Activated CD4-positive, alpha-beta T cell treated with anti-CD3 and anti-CD28 coated beads for 1 hour (primary cell): ENCODE results near the gene EPO.
"Not testable (repeated sequence)": the region's sequence is repeated elsewhere in the genome, so short reads cannot be mapped to it uniquely, and the experiment has no call there.

Experiments
- DNase-seq: peaks from one replicate; pipeline ENCODE4 v3.0.0-alpha.2; 2020

The EPO gene

GRCh38 chr7:100705753-100706671 lies 14.3 kb upstream of the EPO start, which contains the start of gene POP7:
Gene POP7 (plus strand): TSS chr7:100706121. CDS start chr7:100706831, 710 bp downstream.
- peak; percentile 97 for DNase-seq

GRCh38 chr7:100706672-100707311 lies 13.5 kb upstream of the EPO start:
- DNase-seq = no peak

GRCh38 chr7:100708395-100708794 lies 11.9 kb upstream of the EPO start:
- DNase-seq = no peak

- DNase-seq = no peak
Observed at GRCh38 chr7:100710452-100710851, 9.8 kb upstream of the EPO start.

DNA sequence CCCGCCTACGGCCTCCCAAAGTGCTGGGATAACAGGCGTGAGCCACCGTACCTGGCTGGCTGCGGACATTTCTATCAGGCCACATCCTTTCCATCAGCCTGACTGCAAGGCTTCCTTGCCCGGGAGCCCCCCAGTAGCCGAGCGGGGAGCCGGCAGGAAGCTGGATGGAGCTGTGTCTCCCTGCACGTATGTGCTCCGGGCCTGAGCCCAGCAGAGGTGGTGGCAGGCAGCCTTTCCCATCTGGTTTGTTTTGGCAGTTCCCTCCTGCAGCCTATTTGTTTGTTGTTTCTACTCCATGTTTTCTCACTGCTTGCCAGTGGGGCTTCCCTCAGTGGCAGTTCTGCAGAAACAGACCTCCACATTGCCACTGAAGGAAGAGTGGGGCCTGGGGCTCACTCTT lies 8.9 kb upstream of the EPO start:
- no peak for DNase-seq

- DNase-seq = no peak
Observed at GRCh38 chr7:100714725-100715124, 5.5 kb upstream of the EPO start.

DNA sequence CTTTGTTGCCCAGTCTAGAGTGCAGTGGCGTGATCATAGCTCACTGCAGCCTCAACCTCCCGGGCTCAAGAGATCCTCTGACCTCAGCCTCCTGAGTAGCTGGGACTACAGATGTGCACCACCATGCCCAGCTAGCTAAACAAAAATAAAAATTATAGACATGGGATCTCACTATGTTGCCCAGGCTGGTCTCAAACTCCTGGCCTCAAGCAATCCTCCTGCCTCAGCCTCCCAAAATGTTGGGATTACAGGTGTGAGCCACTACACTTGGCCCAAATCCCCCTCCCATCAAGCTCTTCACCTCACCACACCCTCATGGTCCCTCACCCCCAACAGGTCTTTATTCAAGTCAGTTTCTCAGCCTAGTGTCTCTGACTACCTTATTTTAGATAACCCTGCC lies 3.2 kb upstream of the EPO start:
- DNase-seq = not testable (repeated sequence)

DNA sequence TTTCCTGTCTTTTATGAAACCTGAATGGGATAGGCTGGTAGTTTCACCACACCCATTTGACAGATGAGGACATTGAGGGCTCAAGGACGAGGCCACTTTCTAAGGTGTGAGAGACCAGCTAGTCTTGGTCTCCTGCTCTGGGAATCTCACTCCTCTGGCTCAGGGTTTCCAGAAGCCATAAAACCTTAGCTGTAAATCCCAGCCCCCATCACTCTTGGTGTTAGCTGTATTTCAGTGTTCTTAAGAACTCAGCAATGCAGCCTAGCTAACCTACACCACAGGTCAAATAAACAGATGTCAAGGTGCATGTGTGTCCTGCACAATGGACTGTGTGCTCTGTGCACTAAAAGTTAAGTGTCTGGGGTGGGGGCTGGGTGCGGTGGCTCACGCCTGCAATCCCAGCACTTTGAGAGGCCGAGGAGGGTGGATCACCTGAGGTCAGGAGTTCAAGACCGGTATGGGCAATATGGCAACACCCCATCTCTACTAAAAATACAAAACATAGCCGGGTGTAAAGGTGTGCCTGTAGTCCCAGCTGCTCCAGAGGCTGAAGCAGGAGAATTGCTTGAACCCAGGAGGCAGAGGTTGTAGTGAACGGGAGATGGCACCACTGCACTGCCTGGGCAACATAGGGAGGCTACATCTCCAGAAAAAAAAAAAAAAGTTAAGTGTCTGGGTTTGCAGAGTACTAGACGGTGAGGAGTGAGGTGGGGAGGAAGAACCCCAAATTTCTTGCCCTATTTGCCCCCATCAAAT lies 567 bp upstream of the EPO start:
- DNase-seq = no peak

DNA sequence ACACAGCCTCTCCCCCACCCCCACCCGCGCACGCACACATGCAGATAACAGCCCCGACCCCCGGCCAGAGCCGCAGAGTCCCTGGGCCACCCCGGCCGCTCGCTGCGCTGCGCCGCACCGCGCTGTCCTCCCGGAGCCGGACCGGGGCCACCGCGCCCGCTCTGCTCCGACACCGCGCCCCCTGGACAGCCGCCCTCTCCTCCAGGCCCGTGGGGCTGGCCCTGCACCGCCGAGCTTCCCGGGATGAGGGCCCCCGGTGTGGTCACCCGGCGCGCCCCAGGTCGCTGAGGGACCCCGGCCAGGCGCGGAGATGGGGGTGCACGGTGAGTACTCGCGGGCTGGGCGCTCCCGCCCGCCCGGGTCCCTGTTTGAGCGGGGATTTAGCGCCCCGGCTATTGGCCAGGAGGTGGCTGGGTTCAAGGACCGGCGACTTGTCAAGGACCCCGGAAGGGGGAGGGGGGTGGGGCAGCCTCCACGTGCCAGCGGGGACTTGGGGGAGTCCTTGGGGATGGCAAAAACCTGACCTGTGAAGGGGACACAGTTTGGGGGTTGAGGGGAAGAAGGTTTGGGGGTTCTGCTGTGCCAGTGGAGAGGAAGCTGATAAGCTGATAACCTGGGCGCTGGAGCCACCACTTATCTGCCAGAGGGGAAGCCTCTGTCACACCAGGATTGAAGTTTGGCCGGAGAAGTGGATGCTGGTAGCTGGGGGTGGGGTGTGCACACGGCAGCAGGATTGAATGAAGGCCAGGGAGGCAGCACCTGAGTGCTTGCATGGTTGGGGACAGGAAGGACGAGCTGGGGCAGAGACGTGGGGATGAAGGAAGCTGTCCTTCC lies 620 bp downstream of the EPO start:
- no peak for DNase-seq

DNA sequence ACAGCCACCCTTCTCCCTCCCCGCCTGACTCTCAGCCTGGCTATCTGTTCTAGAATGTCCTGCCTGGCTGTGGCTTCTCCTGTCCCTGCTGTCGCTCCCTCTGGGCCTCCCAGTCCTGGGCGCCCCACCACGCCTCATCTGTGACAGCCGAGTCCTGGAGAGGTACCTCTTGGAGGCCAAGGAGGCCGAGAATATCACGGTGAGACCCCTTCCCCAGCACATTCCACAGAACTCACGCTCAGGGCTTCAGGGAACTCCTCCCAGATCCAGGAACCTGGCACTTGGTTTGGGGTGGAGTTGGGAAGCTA lies 1.2 kb downstream of the EPO start:
- DNase-seq = no peak

DNA sequence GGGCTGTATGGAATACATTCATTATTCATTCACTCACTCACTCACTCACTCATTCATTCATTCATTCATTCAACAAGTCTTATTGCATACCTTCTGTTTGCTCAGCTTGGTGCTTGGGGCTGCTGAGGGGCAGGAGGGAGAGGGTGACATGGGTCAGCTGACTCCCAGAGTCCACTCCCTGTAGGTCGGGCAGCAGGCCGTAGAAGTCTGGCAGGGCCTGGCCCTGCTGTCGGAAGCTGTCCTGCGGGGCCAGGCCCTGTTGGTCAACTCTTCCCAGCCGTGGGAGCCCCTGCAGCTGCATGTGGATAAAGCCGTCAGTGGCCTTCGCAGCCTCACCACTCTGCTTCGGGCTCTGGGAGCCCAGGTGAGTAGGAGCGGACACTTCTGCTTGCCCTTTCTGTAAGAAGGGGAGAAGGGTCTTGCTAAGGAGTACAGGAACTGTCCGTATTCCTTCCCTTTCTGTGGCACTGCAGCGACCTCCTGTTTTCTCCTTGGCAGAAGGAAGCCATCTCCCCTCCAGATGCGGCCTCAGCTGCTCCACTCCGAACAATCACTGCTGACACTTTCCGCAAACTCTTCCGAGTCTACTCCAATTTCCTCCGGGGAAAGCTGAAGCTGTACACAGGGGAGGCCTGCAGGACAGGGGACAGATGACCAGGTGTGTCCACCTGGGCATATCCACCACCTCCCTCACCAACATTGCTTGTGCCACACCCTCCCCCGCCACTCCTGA lies 2.4 kb downstream of the EPO start:
- no peak for DNase-seq

GRCh38 chr7:100723732-100724275 lies 3.5 kb downstream of the EPO start:
- no peak for DNase-seq

DNA sequence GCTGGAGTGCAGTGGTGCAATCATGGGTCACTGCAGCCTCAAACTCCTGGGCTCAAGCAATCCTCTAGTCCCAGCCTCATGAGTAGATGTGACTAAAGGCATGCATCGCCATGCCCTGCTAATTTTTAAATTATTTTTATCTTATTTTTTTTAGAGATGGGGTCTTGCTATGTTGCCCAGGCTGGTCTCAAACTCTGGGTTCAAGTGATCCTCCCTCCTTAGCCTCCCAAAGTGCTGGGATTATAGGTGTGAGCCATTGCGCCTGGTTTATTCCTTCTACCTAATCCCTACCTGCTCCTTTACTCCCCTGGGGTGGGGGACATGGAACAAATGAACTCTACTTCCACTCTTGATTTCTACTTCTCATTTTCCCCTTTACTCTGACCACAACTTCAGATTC lies 4.1 kb downstream of the EPO start:
- not testable (repeated sequence) for DNase-seq

DNA sequence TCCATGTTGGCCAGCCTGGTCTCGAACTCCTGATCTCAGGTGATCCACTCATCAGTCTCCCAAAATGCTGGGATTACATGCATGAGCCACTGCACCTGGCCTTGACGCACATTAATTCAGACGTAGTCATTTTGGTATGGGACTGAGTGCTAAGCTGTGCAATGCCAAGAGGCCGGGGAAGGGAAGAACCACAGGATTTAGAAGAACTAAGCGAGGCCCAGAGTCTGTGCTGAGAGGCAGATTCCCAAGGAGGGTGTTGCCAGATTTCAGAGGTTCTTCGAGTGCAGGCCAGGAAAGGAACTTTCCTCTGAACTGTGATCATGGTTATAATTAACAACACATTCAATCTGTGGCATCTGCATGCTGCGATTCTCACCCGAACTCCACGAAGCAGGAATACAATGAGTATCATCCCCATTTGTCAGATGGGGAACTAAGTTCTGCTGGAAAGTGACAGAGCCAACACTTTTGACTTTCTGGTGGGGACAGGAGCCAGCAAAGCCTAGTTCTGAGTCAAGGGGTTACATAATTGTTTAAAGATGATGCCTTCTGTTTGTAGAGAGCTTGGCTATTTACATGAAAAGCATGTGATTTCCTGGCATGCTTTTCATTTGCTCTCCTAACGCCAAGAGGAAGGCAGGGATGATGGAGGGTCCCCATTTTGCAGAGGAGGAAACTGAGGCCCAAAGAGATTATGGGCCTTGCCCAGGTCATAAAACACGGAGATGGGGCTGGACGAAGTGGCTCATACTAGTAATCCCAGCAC lies 6.9 kb downstream of the EPO start:
- DNase-seq = no peak

DNA sequence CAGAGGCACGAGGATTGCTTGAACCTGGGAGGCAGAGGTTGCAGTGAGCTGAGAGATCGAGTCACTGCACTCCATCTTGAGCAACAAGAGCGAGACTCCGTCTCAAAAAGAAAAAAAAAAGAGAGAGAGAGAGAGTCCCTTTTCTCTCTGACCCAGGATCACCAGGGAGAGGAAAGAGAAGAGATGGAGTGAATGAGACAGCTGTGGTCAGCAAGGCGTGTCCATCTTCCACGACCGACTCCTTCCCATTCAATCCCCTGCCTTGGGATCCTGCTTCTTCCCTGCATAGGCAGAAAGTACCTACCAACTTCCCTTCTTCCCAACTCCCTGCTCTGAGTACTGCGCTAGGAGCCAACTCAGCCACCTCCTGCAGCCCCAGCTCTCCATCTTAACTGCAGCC lies 7.9 kb downstream of the EPO start:
- DNase-seq = no peak

DNA sequence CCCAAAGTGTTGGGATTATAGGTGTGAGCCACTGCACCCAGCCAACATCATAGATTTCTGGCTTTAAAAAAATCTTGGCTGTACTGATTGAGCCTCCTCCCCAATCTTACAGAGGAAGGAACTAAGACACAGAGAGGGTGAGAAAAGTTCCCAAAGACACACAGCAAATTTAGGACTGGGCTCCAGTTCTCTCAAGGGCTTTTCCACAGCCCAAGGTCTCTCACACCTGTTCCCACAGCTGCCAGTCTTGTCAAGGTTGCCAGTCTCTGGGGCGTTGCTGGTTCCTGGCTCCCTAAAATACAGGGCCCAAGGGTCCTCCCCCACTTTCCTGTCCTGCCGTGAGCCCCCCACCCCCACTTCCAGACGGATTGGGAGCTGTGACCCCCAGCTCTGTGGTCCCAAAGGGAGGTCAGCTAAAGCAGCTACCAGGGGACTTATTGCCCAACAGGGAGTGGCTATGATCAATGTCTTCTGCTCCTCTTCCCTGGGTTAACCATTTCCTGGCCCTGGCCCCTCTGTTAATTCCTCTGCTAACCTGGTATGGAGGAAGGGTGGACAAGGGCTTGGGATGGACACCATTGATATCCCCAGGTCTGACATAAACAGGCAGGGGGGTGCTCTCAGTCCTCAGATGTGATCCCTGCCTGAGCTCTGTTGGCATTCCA lies 10.0 kb downstream of the EPO start:
- no peak for DNase-seq

DNA sequence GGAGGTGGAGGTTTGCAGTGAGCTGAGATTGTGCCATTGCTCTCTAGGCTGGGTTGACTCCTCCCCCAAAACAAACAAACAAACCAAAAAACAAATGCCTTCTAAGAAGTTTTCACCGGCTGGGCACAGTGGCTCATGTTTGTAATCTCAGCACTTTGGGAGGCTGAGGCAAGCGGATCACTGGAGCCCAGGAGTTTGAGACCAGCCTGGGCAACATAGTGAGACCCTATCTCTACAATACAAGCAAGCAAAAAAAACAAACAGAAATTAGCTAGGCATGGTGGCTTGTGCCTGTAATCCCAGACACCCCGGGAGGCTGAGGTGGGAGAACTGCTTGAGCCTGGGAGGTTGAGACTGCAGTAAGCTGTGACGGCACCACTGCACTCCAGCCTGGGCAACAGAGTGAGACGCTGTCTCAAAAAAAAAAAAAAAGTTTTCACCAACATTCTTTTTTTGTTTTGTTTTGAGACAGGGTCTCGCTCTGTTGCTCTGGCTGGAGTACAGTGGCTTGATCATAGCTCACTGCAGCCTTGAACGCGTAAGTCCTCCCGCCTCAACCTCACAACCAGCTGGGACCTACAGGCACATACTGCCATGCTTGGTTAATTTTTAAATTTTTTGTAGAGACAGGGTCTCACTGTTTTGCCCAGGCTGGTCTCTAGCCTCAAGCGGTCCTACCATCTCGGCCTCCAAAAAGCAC lies 11.8 kb downstream of the EPO start:
- no peak for DNase-seq

GRCh38 chr7:100735730-100736129 lies 15.5 kb downstream of the EPO start:
- DNase-seq = no peak

- no peak for DNase-seq
Observed at GRCh38 chr7:100736671-100737070, 16.4 kb downstream of the EPO start.

GRCh38 chr7:100739934-100740333 lies 19.7 kb downstream of the EPO start:
- no peak for DNase-seq
